HCT116 (cell line): Measurements from ENCODE around the gene CIZ1.

Experiments
- ATF3 ChIP-seq: IDR thresholded peaks from 2 replicates; pipeline ENCODE4 v1.6.1; 2012
- ELF1 ChIP-seq: IDR thresholded peaks from 2 replicates; pipeline ENCODE4 v1.6.1; 2012; ENCODE audit warnings: low read depth, borderline replicate concordance
- EZH2 ChIP-seq: fragments of 200-600 bp; sonication (generic); IDR thresholded peaks from 2 replicates; pipeline ENCODE4 v1.6.1; 2017; ENCODE audit warnings: antibody characterized with exemption, mixed run types
- FOSL1 ChIP-seq: IDR thresholded peaks from 2 replicates; pipeline ENCODE4 v1.6.1; 2012; ENCODE audit warnings: low read depth
- JUND ChIP-seq: IDR thresholded peaks from 2 replicates; pipeline ENCODE4 v1.6.1; 2012
- MAX ChIP-seq: IDR thresholded peaks from 2 replicates; pipeline ENCODE4 v1.6.1; 2012
- POLR2A ChIP-seq: IDR thresholded peaks from 2 replicates; pipeline ENCODE4 v1.7.0; 2011; ENCODE audit warnings: borderline replicate concordance; ENCODE audit not compliant: insufficient read depth, insufficient read length; ENCODE audit errors: extremely low read depth
- POLR2AphosphoS5 ChIP-seq: IDR thresholded peaks from 2 replicates; pipeline ENCODE4 v1.6.1; 2011; ENCODE audit warnings: mild to moderate bottlenecking, low read depth, low read length, moderate library complexity
- REST ChIP-seq: IDR thresholded peaks from 2 replicates; pipeline ENCODE4 v1.6.1; 2012; ENCODE audit warnings: low read depth
- SIN3A ChIP-seq: IDR thresholded peaks from 2 replicates; pipeline ENCODE4 v1.6.1; 2012; ENCODE audit warnings: low read depth
- SRF ChIP-seq: IDR thresholded peaks from 2 replicates; pipeline ENCODE4 v1.6.1; 2012; ENCODE audit warnings: low read depth
- YY1 ChIP-seq: IDR thresholded peaks from 2 replicates; pipeline ENCODE4 v1.6.1; 2011; ENCODE audit warnings: low read length, low read depth, moderate library complexity, mild to moderate bottlenecking; ENCODE audit not compliant: insufficient replicate concordance; ENCODE audit errors: extremely low read depth
- TF ChIP-seq, protein P1 (sequence below), 3 experiments: fragments of 200-600 bp in 1 of 3; sonication (generic) in 1 of 3; IDR thresholded peaks in 2 of 3; conservative IDR thresholded peaks in 1 of 3; 2 replicates each; pipeline ENCODE4 v1.5.1; 2012 to 2017; ENCODE audit warnings: low read depth in 2 of 3, low read length in 2 of 3, antibody characterized with exemption in 1 of 3, borderline replicate concordance in 1 of 3, control low read depth in 1 of 3, mild to moderate bottlenecking in 1 of 3, mixed read lengths in 1 of 3, mixed run types in 1 of 3, moderate library complexity in 1 of 3; ENCODE audit not compliant: insufficient read depth in 1 of 3
- TF ChIP-seq, protein P2 (sequence below): IDR thresholded peaks from 2 replicates; pipeline ENCODE4 v1.6.1; 2011; ENCODE audit warnings: mild to moderate bottlenecking, low read length, moderate library complexity; ENCODE audit not compliant: insufficient replicate concordance; ENCODE audit errors: extremely low read depth

DNA sequence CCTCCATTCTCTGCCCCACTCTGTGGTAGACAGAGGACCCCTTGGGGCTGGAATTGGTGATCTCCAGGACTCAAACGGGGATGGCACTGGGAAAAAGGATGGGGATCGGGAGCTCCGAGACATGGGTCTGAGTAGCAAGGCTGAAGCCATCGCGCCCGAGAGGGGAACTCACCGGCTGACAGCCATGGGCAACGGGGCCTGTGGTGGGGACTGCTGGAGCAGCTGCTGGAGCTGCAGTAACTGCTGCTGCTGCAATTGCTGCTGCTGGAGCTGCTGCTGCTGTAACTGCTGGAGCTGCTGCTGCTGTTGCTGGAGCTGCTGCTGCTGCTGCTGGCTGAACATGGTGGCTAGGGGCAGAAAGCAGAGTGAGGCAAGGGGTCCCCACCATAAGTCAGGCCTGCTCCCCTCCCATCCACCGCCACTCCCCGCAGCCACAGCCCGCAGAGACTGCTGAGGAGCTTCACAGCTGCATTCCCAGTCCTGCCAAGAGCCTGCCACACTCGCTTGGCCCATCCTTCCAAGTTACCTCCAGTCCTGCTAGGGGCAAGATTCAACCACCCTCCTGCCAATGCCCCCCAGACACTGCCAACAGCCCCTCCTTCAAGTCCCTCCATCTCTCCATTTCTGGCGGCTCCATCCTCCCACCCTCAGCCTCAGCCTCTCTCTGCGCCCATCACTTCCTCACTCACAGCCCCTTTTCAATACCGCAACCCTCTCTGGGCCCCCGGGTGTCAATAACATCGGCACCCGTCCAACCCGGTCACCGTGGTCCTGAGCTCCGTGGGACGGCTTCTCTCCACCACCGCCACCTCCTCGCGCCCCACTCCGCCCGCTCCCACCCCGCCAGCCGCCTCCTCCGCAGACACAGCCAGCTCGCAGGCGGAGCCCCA lies 611 bp downstream of the CIZ1 start:
- TF ChIP-seq, protein P1, sequence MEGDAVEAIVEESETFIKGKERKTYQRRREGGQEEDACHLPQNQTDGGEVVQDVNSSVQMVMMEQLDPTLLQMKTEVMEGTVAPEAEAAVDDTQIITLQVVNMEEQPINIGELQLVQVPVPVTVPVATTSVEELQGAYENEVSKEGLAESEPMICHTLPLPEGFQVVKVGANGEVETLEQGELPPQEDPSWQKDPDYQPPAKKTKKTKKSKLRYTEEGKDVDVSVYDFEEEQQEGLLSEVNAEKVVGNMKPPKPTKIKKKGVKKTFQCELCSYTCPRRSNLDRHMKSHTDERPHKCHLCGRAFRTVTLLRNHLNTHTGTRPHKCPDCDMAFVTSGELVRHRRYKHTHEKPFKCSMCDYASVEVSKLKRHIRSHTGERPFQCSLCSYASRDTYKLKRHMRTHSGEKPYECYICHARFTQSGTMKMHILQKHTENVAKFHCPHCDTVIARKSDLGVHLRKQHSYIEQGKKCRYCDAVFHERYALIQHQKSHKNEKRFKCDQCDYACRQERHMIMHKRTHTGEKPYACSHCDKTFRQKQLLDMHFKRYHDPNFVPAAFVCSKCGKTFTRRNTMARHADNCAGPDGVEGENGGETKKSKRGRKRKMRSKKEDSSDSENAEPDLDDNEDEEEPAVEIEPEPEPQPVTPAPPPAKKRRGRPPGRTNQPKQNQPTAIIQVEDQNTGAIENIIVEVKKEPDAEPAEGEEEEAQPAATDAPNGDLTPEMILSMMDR (IDR thresholded peaks at IDR 0.05 in 2 of 3, conservative IDR thresholded peaks at IDR 0.05 in 1 of 3; ENCODE audit: borderline replicate concordance in 1 of 3, insufficient read depth in 1 of 3, low read depth in 2 of 3, low read length in 2 of 3), result no peak
- TF ChIP-seq POLR2AphosphoS5 (no peak), FOSL1 (no peak), POLR2A (no peak), SRF (no peak), YY1 (no peak), ATF3 (no peak), SIN3A (no peak), REST (no peak), ELF1 (no peak), MAX (no peak), EZH2 (no peak), JUND (no peak)
- TF ChIP-seq, protein P2, sequence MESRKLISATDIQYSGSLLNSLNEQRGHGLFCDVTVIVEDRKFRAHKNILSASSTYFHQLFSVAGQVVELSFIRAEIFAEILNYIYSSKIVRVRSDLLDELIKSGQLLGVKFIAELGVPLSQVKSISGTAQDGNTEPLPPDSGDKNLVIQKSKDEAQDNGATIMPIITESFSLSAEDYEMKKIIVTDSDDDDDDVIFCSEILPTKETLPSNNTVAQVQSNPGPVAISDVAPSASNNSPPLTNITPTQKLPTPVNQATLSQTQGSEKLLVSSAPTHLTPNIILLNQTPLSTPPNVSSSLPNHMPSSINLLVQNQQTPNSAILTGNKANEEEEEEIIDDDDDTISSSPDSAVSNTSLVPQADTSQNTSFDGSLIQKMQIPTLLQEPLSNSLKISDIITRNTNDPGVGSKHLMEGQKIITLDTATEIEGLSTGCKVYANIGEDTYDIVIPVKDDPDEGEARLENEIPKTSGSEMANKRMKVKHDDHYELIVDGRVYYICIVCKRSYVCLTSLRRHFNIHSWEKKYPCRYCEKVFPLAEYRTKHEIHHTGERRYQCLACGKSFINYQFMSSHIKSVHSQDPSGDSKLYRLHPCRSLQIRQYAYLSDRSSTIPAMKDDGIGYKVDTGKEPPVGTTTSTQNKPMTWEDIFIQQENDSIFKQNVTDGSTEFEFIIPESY, result no peak
